ENCODE data around the gene TMEM117. TPM values are rescaled to one million over a fixed set of nuclear protein-coding genes. Genes with fewer than 3 reads are reported as not detected.

Gene TMEM117
- total RNA-seq, 1 experiment from 2014 or later, result 1.1 TPM

GRCh38 chr12:43935581-43935980 is 99.7 kb downstream of the TMEM117 start:
- H3K4me1 Mint-ChIP-seq (ENCODE audit: low read depth, unreplicated experiment), result no peaks in the 10 kb centered on the region

DNA sequence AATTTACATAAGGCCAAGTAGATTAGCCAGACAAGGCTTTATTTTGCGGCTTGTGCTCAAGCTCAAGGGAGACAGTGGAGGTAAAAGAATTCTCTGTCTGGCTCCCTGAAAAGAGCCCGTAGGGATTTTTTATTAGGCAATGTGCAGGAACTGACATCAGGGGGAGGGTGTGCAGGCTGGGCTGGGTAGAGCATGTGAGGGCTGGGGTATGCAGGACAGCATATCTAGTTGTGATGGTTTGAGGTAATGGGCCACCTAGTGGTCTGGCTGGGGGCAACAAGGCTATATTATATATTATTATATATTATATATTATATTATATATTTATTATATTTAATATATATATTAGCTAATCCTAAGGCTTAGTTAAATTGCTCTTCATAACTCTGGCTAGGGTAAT is 102.1 kb downstream of the TMEM117 start:
- H3K36me3 Mint-ChIP-seq (ENCODE audit: insufficient read depth, unreplicated experiment), result no peaks in the 10 kb centered on the region
- intact Hi-C loops (cut with micrococcal nuclease; ENCODE audit: unreplicated experiment), result no loop called here
- peak; percentile 13 for TF ChIP-seq CTCF (IDR thresholded peaks at IDR 0.05; ENCODE audit: unreplicated experiment)
- H3K9me3 Mint-ChIP-seq (ENCODE audit: low read depth, unreplicated experiment), result no peaks in the 10 kb centered on the region
- no peak overlapping the region for H3K4me3 Mint-ChIP-seq (ENCODE audit: low read depth, unreplicated experiment)
- CTCF ChIA-PET, result no interaction called here
- no TSS peak for BruUV-seq (replicated peaks)
- DNase-seq, result no peak
- H3K27ac Mint-ChIP-seq (ENCODE audit: unreplicated experiment), result no peak overlapping the region
- H3K4me1 Mint-ChIP-seq (ENCODE audit: low read depth, unreplicated experiment), result no peaks in the 10 kb centered on the region
- H3K27me3 Mint-ChIP-seq (ENCODE audit: unreplicated experiment), result no peaks in the 10 kb centered on the region

More at GRCh38 chr12:43935581-43935980, 99.7 kb downstream of the TMEM117 start:
- CTCF ChIA-PET, result no interaction called here
- no peak for TF ChIP-seq CTCF (IDR thresholded peaks at IDR 0.05; ENCODE audit: unreplicated experiment)
- Mint-ChIP-seq H3K9me3 (ENCODE audit: low read depth, unreplicated experiment) (peaks cover 5% of the 10 kb centered on the region), H3K27ac (ENCODE audit: unreplicated experiment) (no peak overlapping the region), H3K27me3 (ENCODE audit: unreplicated experiment) (no peaks in the 10 kb centered on the region), H3K4me3 (ENCODE audit: low read depth, unreplicated experiment) (no peak overlapping the region), H3K36me3 (ENCODE audit: insufficient read depth, unreplicated experiment) (no peaks in the 10 kb centered on the region)
- BruUV-seq (replicated peaks), result no TSS peak
- intact Hi-C loops (cut with micrococcal nuclease; ENCODE audit: unreplicated experiment), result no loop called here
- no peak for DNase-seq

GRCh38 chr12:43942379-43942778 is 106.5 kb downstream of the TMEM117 start:
- H3K27me3 Mint-ChIP-seq (ENCODE audit: unreplicated experiment), result no peaks in the 10 kb centered on the region
- H3K27ac Mint-ChIP-seq (ENCODE audit: unreplicated experiment), result no peak overlapping the region

DNA sequence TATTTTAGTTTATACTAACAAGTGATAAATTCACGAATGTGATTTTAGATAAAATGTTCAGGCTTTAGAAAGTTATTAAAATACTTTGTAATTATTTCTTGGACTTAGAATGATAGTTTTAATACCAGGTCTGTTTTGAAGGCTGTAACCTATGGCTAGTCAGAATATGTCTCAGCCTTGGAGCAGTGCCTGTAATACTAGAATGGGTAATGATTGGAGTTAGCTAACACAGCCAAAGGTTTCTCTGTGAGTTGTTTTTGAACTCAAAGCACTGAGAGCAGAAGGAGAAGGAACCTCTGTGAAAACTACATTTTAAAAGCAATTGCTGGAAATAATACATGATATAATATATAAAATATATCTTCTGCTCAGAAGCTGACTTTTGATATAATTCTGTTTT is 110.1 kb downstream of the TMEM117 start:
- Mint-ChIP-seq H3K9me3 (ENCODE audit: low read depth, unreplicated experiment) (no peaks in the 10 kb centered on the region), H3K27ac (ENCODE audit: unreplicated experiment) (no peak overlapping the region), H3K36me3 (ENCODE audit: insufficient read depth, unreplicated experiment) (no peaks in the 10 kb centered on the region), H3K27me3 (ENCODE audit: unreplicated experiment) (no peaks in the 10 kb centered on the region), H3K4me3 (ENCODE audit: low read depth, unreplicated experiment) (no peak overlapping the region), H3K4me1 (ENCODE audit: low read depth, unreplicated experiment) (no peaks in the 10 kb centered on the region)
- CTCF ChIA-PET, result interaction anchor here (0.5 kb wide), 1 partner anchor 63 kb away, joined by 3 read pairs; no protein-coding TSS in a partner anchor
- DNase-seq, result no peak
- BruUV-seq (replicated peaks), result no TSS peak
- intact Hi-C loops (cut with micrococcal nuclease; ENCODE audit: unreplicated experiment), result no loop called here
- TF ChIP-seq CTCF (IDR thresholded peaks at IDR 0.05; ENCODE audit: unreplicated experiment), result no peak

More at GRCh38 chr12:43942379-43942778, 106.5 kb downstream of the TMEM117 start:
- no peaks in the 10 kb centered on the region for H3K9me3 Mint-ChIP-seq (ENCODE audit: low read depth, unreplicated experiment)
- DNase-seq, result no peak
- intact Hi-C loops (cut with micrococcal nuclease; ENCODE audit: unreplicated experiment), result no loop called here
- no peak for TF ChIP-seq CTCF (IDR thresholded peaks at IDR 0.05; ENCODE audit: unreplicated experiment)
- H3K36me3 Mint-ChIP-seq (ENCODE audit: insufficient read depth, unreplicated experiment), result no peaks in the 10 kb centered on the region
- H3K4me3 Mint-ChIP-seq (ENCODE audit: low read depth, unreplicated experiment), result no peak overlapping the region
- BruUV-seq (replicated peaks), result no TSS peak
- CTCF ChIA-PET, result interaction anchor here (0.6 kb wide), 1 partner anchor 1946 kb away, joined by 3 read pairs; no protein-coding TSS in a partner anchor
- H3K4me1 Mint-ChIP-seq (ENCODE audit: low read depth, unreplicated experiment), result no peaks in the 10 kb centered on the region
